OCI-LY1 (cell line): ENCODE data around the gene IFNGR1.

Experiments used
- H2AFZ ChIP-seq: fragments of 200-600 bp; sonication (generic), shearing (Covaris generic); 2 replicates; pipeline ENCODE4 v1.6.0; 2014; ENCODE audit warnings: antibody characterized with exemption, mild to moderate bottlenecking, low read length
- H3F3A ChIP-seq: fragments of 200-600 bp; sonication (generic), shearing (Covaris generic); 2 replicates; pipeline ENCODE4 v1.6.0; 2014; ENCODE audit warnings: mild to moderate bottlenecking, antibody characterized with exemption, low read length, moderate library complexity; ENCODE audit not compliant: insufficient read depth
- H3K27ac ChIP-seq: fragments of 200-600 bp; sonication (generic); 2 replicates; pipeline ENCODE4 v1.5.1; 2014; ENCODE audit warnings: low read length, mixed run types, mild to moderate bottlenecking, low read depth; ENCODE audit not compliant: poor library complexity, severe bottlenecking
- H3K27me3 ChIP-seq: fragments of 200-600 bp; sonication (generic); 2 replicates; pipeline ENCODE4 v1.6.0; 2014; ENCODE audit warnings: antibody characterized with exemption, mild to moderate bottlenecking, low read length, moderate library complexity; ENCODE audit not compliant: insufficient read depth
- H3K36me3 ChIP-seq: fragments of 200-600 bp; sonication (generic); 2 replicates; pipeline ENCODE4 v1.6.1; 2014; ENCODE audit warnings: mild to moderate bottlenecking, antibody characterized with exemption, low read length, moderate library complexity, mixed read lengths; ENCODE audit not compliant: insufficient read depth
- H3K4me1 ChIP-seq: fragments of 200-600 bp; sonication (generic); 2 replicates; pipeline ENCODE4 v1.5.1; 2014; ENCODE audit warnings: mild to moderate bottlenecking, low read length, moderate library complexity; ENCODE audit not compliant: insufficient read depth, severe bottlenecking
- H3K4me2 ChIP-seq: fragments of 200-600 bp; sonication (generic), shearing (Covaris generic); 2 replicates; pipeline ENCODE4 v1.6.1; 2014; ENCODE audit warnings: low read length
- H3K4me3 ChIP-seq: fragments of 200-600 bp; sonication (generic); 2 replicates; pipeline ENCODE4 v1.5.1; 2014; ENCODE audit warnings: low read length, low read depth, mild to moderate bottlenecking, mixed read lengths; ENCODE audit not compliant: poor library complexity, severe bottlenecking
- H3K79me2 ChIP-seq: fragments of 200-600 bp; shearing (Covaris generic); 2 replicates; pipeline ENCODE4 v1.6.1; 2016; ENCODE audit warnings: mixed run types, low read length, mixed read lengths; ENCODE audit not compliant: insufficient read depth
- H3K9ac ChIP-seq: fragments of 200-600 bp; sonication (generic), shearing (Covaris generic); 2 replicates; pipeline ENCODE4 v1.6.1; 2014; ENCODE audit warnings: mild to moderate bottlenecking, low read length, mixed read lengths
- H3K9me2 ChIP-seq: fragments of 200-600 bp; sonication (generic), shearing (Covaris generic); 2 replicates; pipeline ENCODE4 v1.6.1; 2014; ENCODE audit warnings: low read depth, mild to moderate bottlenecking, low read length, mixed read lengths
- H3K9me3 ChIP-seq: fragments of 200-600 bp; shearing (Covaris generic); 2 replicates; pipeline ENCODE4 v1.6.1; 2014; ENCODE audit warnings: low read length, mixed read lengths
- H4K20me1 ChIP-seq: fragments of 200-600 bp; sonication (generic), shearing (Covaris generic); 2 replicates; pipeline ENCODE4 v1.6.0; 2016; ENCODE audit warnings: mild to moderate bottlenecking, low read length; ENCODE audit not compliant: insufficient read depth
- CTCF ChIP-seq: fragments of 200-600 bp; sonication (generic), shearing (Covaris generic); IDR thresholded peaks from 2 replicates; pipeline ENCODE4 v1.5.1; 2017; ENCODE audit warnings: mild to moderate bottlenecking, antibody characterized with exemption, low read length, moderate library complexity, mixed read lengths
- EZH2 ChIP-seq: fragments of 200-600 bp; sonication (generic), shearing (Covaris generic); IDR thresholded peaks from 2 replicates; pipeline ENCODE4 v1.8.0; 2017; ENCODE audit warnings: borderline replicate concordance, mixed run types, mild to moderate bottlenecking, antibody characterized with exemption, low read length, moderate library complexity, mixed read lengths

Gene IFNGR1

GRCh38 chr6:137248702-137249101 lies 29.5 kb upstream of the IFNGR1 start:
- Histone ChIP-seq H3K79me2 (no peaks in the 10 kb centered on the region), H3K4me1 (peaks cover 8% of the 10 kb centered on the region), H3K9me2 (no peaks in the 10 kb centered on the region), H2AFZ (0 out of 2 replicates have a peak overlapping the region, but pooled peaks have one; percentile 2), H4K20me1 (no peaks in the 10 kb centered on the region), H3F3A (no peaks in the 10 kb centered on the region), H3K4me2 (no peak overlapping the region), H3K36me3 (no peaks in the 10 kb centered on the region), H3K9me3 (no peaks in the 10 kb centered on the region), H3K27ac (no peak overlapping the region), H3K27me3 (no peaks in the 10 kb centered on the region), H3K9ac (no peak overlapping the region), H3K4me3 (no peak overlapping the region)
- TF ChIP-seq CTCF (no peak), EZH2 (no peak)

GRCh38 chr6:137247724-137248123 lies 28.5 kb upstream of the IFNGR1 start:
- peaks cover 8% of the 10 kb centered on the region for H3K4me1 ChIP-seq
- H3F3A ChIP-seq = no peaks in the 10 kb centered on the region
- H2AFZ ChIP-seq = no peak overlapping the region
- TF ChIP-seq CTCF (no peak), EZH2 (no peak)
- H3K9ac ChIP-seq = no peak overlapping the region
- no peaks in the 10 kb centered on the region for H4K20me1 ChIP-seq
- no peaks in the 10 kb centered on the region for H3K27me3 ChIP-seq
- H3K4me3 ChIP-seq = no peak overlapping the region
- H3K36me3 ChIP-seq = no peaks in the 10 kb centered on the region
- no peaks in the 10 kb centered on the region for H3K9me3 ChIP-seq
- H3K79me2 ChIP-seq = no peaks in the 10 kb centered on the region
- no peaks in the 10 kb centered on the region for H3K9me2 ChIP-seq
- H3K4me2 ChIP-seq = no peak overlapping the region
- no peak overlapping the region for H3K27ac ChIP-seq

- Histone ChIP-seq H3K4me3 (no peak overlapping the region), H3K27ac (no peak overlapping the region), H3K79me2 (no peaks in the 10 kb centered on the region), H4K20me1 (no peaks in the 10 kb centered on the region), H3K4me1 (peaks cover 8% of the 10 kb centered on the region), H3K9ac (no peak overlapping the region), H3K4me2 (no peak overlapping the region), H3F3A (no peaks in the 10 kb centered on the region), H2AFZ (no peak overlapping the region), H3K9me3 (no peaks in the 10 kb centered on the region), H3K27me3 (no peaks in the 10 kb centered on the region), H3K36me3 (no peaks in the 10 kb centered on the region), H3K9me2 (no peaks in the 10 kb centered on the region)
- TF ChIP-seq CTCF = no peak
- TF ChIP-seq EZH2 = no peak
Measured at GRCh38 chr6:137246791-137247202, 27.6 kb upstream of the IFNGR1 start.
